Ovary (tissue), 10 donors: ENCODE results near the gene GNA14. TPM values are rescaled to one million over a fixed set of nuclear protein-coding genes. Genes with fewer than 3 reads are reported as not detected.
"Not testable (repeated sequence)": the region's sequence is repeated elsewhere in the genome, so short reads cannot be mapped to it uniquely, and the experiment has no call there.

Source experiments
- DNase-seq, 5 donors: peaks; one replicate each; pipeline ENCODE4 v3.0.0-alpha.2; 2019 to 2020
- H3K27ac ChIP-seq, 2 donors: fragments of 200-600 bp; one replicate each; pipeline versions ENCODE4 v1.5.1 to v1.8.0; 2019 to 2022
- H3K27me3 ChIP-seq: fragments of 200-600 bp; one replicate; pipeline ENCODE4 v1.8.0; 2022
- H3K36me3 ChIP-seq: fragments of 200-600 bp; sonication (generic); one replicate; pipeline ENCODE4 v1.5.1; 2019
- H3K4me1 ChIP-seq: one replicate; pipeline ENCODE4 v1.8.1; 2013; ENCODE audit warnings: mild to moderate bottlenecking, moderate library complexity; ENCODE audit not compliant: insufficient read depth
- H3K4me3 ChIP-seq: fragments of 200-600 bp; sonication (generic); one replicate; pipeline ENCODE4 v1.5.1; 2017
- H3K9me3 ChIP-seq, 2 donors: fragments of 200-600 bp in 1 of 2; sonication (generic) in 1 of 2; one replicate each; pipeline versions ENCODE4 v1.5.1 to v1.8.1; 2013 to 2019; ENCODE audit warnings: mild to moderate bottlenecking in 1 of 2, moderate library complexity in 1 of 2
- EP300 ChIP-seq: sonication (generic); formaldehyde crosslinking; IDR thresholded peaks from one replicate; pipeline ENCODE4 v1.6.1; 2017; ENCODE audit warnings: antibody characterized with exemption
- POLR2A ChIP-seq: fragments of 450-650 bp; IDR thresholded peaks from one replicate; pipeline ENCODE4 v1.6.1; 2017; ENCODE audit warnings: antibody characterized with exemption, mild to moderate bottlenecking, moderate library complexity
- WGBS, 3 donors: extraction: QIAGEN DNeasy Blood & Tissue Kit in 1 of 3; methylation state at CpG; one replicate each; pipeline versions ENCODE4 v1.1.5 to v1.1.7; 2013 to 2017; 5-methylcytosine and 5-hydroxymethylcytosine counted together
- intact Hi-C, 4 donors: fragments of 100-400 bp; cut with DNase I; formaldehyde crosslinking; loops; one replicate each; pipeline versions ENCODE4 v1.11.0 to v1.15.1; 2022 to 2023
- long read RNA-seq, 3 donors: library from polyadenylated mRNA in 2 of 3; unstranded in 2 of 3; transcript quantifications; one replicate each; pipeline ENCODE4 v2.0.0 and lab custom pipeline, GENCODE V29; 2021 to 2026
- polyA plus RNA-seq, 2 donors: library from polyadenylated mRNA; stranded (reverse); fragments of 200-250 nt in 1 of 2; fragments of 350-450 nt in 1 of 2; fragmentation: Illumina TruSeq in 1 of 2; extraction: RNeasy Lipid Tissue Mini Kit (QIAGEN cat#74804) in 1 of 2; gene quantifications; one replicate each; pipeline ENCODE4 v1.2.3, GENCODE V29; 2013 to 2014
- total RNA-seq, 7 donors: library from RNA; depleted of rRNA in 2 of 7; stranded (reverse); fragments of >200 nt in 2 of 7; fragmentation: NEBNext Ultra II Directional in 3 of 7; extraction: Animal tissue kit (Norgen Biotek cat#: 25700) in 3 of 7; gene quantifications; one replicate each; pipeline versions ENCODE4 v1.1.0 to v1.2.4, GENCODE V29; 2016 to 2023
- TF ChIP-seq, protein P1 (sequence below), 3 donors: fragments of 450-650 bp in 2 of 3; fragments of 200-600 bp in 1 of 3; IDR thresholded peaks; one replicate each; pipeline versions ENCODE4 v1.5.1 to v1.8.0; 2016 to 2022; ENCODE audit warnings: antibody characterized with exemption in 3 of 3, mild to moderate bottlenecking in 1 of 3
- donor health status: DM: no; HTN: no; CAD: no; lungs with moderate emphysema.
- donor health status: DM: no; HTN: no; CAD: no.
- donor health status: Bipolar disorder and iron deficiency.
- donor health status: DM: yes; HTN: yes; CAD: no.
- donor health status: DM: no; HTN: no; CAD: no.
- donor health status: DM: yes; HTN: yes; CAD: no.

Gene GNA14
- total RNA-seq (1 to 10 TPM; 4.9 to 9.9 (median 7.6) TPM), polyA plus RNA-seq (1 to 10 TPM; 6.5 to 9.2 TPM)
- long read RNA-seq, donor 1, transcript GNA14-201 (7 exons, 2,482 nt) = major isoform, 31 of 38 reads
- long read RNA-seq, donor 1, partial matches to known transcripts = 6 of 38 reads
- long read RNA-seq, donor 1, other reads (novel, unspliced or antisense) = 1 of 38 reads
- long read RNA-seq, donor 2, partial matches to known transcripts = 0 of 1 reads
- long read RNA-seq, donor 2, other reads (novel, unspliced or antisense) = 0 of 1 reads
- long read RNA-seq, donor 3, transcript GNA14-201 (7 exons, 2,482 nt) = major isoform, 17 of 20 reads
- long read RNA-seq, donor 3, partial matches to known transcripts = 2 of 20 reads
- long read RNA-seq, donor 3, other reads (novel, unspliced or antisense) = 0 of 20 reads

- Histone ChIP-seq H3K4me3 (peak within 1 kb of the TSS; percentile 52), H3K36me3 (no peaks in the 10 kb centered on the region), H3K4me1 (peaks cover 8% of the 10 kb centered on the region), H3K27ac (peak within 1 kb of the TSS; percentile 9 to 48), H3K9me3 (no peaks in the 10 kb centered on the region), H3K27me3 (no peaks in the 10 kb centered on the region)
- peak; percentile 68 to 83 (median 77) for DNase-seq
- intact Hi-C loops = loop anchor here in 3 of 4 donors (5.0 to 10.0 kb wide), 3 partner anchors 156 to 191 kb away; no protein-coding TSS in a partner anchor
- WGBS, 3 donors = 1% methylated on average over 40 to 46 of the region's 46 CpGs
- TF ChIP-seq EP300 (no peak), POLR2A (no peak)
- TF ChIP-seq, protein P1, sequence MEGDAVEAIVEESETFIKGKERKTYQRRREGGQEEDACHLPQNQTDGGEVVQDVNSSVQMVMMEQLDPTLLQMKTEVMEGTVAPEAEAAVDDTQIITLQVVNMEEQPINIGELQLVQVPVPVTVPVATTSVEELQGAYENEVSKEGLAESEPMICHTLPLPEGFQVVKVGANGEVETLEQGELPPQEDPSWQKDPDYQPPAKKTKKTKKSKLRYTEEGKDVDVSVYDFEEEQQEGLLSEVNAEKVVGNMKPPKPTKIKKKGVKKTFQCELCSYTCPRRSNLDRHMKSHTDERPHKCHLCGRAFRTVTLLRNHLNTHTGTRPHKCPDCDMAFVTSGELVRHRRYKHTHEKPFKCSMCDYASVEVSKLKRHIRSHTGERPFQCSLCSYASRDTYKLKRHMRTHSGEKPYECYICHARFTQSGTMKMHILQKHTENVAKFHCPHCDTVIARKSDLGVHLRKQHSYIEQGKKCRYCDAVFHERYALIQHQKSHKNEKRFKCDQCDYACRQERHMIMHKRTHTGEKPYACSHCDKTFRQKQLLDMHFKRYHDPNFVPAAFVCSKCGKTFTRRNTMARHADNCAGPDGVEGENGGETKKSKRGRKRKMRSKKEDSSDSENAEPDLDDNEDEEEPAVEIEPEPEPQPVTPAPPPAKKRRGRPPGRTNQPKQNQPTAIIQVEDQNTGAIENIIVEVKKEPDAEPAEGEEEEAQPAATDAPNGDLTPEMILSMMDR (IDR thresholded peaks at IDR 0.05) = no peak
Observed at GRCh38 chr9:77648234-77649108, at the start of gene GNA14. TSS of gene GNA14 (minus strand) at chr9:77648322. CDS start at chr9:77647793, 529 bp downstream.

GRCh38 chr9:77697238-77697984 is 49.3 kb upstream of the GNA14 start:
- Histone ChIP-seq H3K36me3 (no peaks in the 10 kb centered on the region), H3K27ac (no peak overlapping the region), H3K9me3 (no peaks in the 10 kb centered on the region), H3K4me1 (no peaks in the 10 kb centered on the region), H3K4me3 (no peak overlapping the region), H3K27me3 (no peaks in the 10 kb centered on the region)
- no peak for TF ChIP-seq EP300
- TF ChIP-seq, protein P1 (IDR thresholded peaks at IDR 0.05) = no peak
- no peak for TF ChIP-seq POLR2A
- WGBS, 3 donors = 100% methylated on average over 1 of the region's 1 CpG
- intact Hi-C loops = no loop called here
- DNase-seq = no peak

GRCh38 chr9:77690723-77691122 is 42.6 kb upstream of the GNA14 start:
- intact Hi-C loops, H3K4me1 ChIP-seq: not testable (repeated sequence)

DNA sequence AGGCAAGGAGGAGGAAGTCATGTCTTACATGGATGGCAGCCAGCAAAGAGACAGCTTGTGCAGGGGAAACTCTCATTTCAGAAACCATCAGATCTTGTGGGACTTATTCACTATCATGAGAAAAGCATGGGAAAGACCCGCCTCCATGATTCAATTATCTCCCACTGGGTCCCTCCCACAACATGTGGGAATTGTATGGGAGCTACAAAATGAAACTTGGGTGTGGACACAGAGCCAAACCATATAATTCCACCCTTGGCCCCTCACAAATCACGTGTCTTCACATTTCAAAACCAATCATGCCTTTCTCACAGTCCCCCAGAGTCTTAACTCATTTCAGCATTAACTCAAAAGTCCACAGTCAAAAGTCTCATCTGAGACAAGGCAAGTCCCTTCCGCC is 42.0 kb upstream of the GNA14 start:
- H3K4me1 ChIP-seq, H3K9me3 ChIP-seq, intact Hi-C loops, DNase-seq, H3K27me3 ChIP-seq, H3K27ac ChIP-seq, H3K36me3 ChIP-seq, H3K4me3 ChIP-seq: not testable (repeated sequence)
- WGBS, 3 donors = 80 to 86% (median 83%) methylated on average over 3 of the region's 3 CpGs

More at GRCh38 chr9:77690723-77691122, 42.6 kb upstream of the GNA14 start:
- H3K27ac ChIP-seq, H3K4me3 ChIP-seq, H3K27me3 ChIP-seq, H3K9me3 ChIP-seq, H3K36me3 ChIP-seq, DNase-seq: not testable (repeated sequence)
- WGBS, 3 donors = 95 to 100% (median 98%) methylated on average over 3 of the region's 3 CpGs

DNA sequence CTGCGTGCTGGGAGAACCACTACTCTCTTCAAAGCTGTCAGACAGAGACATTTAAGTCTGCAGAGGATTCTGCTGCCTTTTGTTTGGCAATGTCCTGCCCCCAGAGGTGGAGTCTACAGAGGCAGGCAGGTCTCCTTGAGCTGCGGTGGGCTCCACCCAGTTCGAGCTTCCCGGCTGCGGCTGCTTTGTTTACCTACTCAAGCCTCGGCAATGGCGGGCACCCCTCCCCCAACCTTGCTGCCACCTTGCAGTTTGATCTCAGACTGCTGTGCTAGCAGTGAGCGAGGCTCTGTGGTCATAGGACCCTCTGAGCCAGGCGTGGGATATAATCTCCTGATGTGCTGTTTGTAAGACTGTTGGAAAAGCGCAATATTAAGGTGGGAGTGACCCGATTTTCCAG is 39.6 kb upstream of the GNA14 start:
- H3K4me3 ChIP-seq, H3K4me1 ChIP-seq, intact Hi-C loops, H3K36me3 ChIP-seq, H3K9me3 ChIP-seq, H3K27me3 ChIP-seq, H3K27ac ChIP-seq, DNase-seq: not testable (repeated sequence)
- 90 to 94% (median 91%) methylated on average over 11 of the region's 11 CpGs for WGBS, 3 donors
